ENCODE data around the gene MYO9B. TPM values are rescaled to one million over a fixed set of nuclear protein-coding genes. Genes with fewer than 3 reads are reported as not detected.

MYO9B gene
- polyA plus RNA-seq (2013, experiment 1 of 2; ENCODE audit: insufficient read length): 113 TPM
- polyA plus RNA-seq (2013, experiment 2 of 2; ENCODE audit: insufficient read length): 109 TPM

- peak; percentile 100 for DNase-seq
Observed at GRCh38 chr19:17075035-17075863, at the start of gene MYO9B, which contains the start of gene HAUS8. TSS of gene MYO9B (plus strand) at chr19:17075777. CDS start at chr19:17101718, 25,941 bp downstream. TSS of gene HAUS8 (minus strand) at chr19:17075452. CDS start at chr19:17075422, 30 bp downstream.

- DNase-seq: no peak
Observed at GRCh38 chr19:17025991-17026658, 49.5 kb upstream of the MYO9B start.

GRCh38 chr19:17026706-17027534 is 48.7 kb upstream of the MYO9B start, which contains the start of gene CPAMD8:
TSS of gene CPAMD8 (minus strand) at chr19:17026810. CDS start at chr19:17026642, 168 bp downstream.
- DNase-seq: no peak

GRCh38 chr19:17027535-17027975 is 48.0 kb upstream of the MYO9B start:
- DNase-seq: no peak

- DNase-seq: no peak
Observed at GRCh38 chr19:17031741-17032140, 43.8 kb upstream of the MYO9B start.

GRCh38 chr19:17035842-17036424 is 39.6 kb upstream of the MYO9B start:
- DNase-seq: no peak

- no peak for DNase-seq
Observed at GRCh38 chr19:17036640-17037039, 38.9 kb upstream of the MYO9B start.

GRCh38 chr19:17037184-17037583 is 38.4 kb upstream of the MYO9B start:
- DNase-seq: no peak

GRCh38 chr19:17037966-17038500 is 37.5 kb upstream of the MYO9B start:
- no peak for DNase-seq

GRCh38 chr19:17041976-17042375 is 33.6 kb upstream of the MYO9B start:
- DNase-seq: no peak

GRCh38 chr19:17043744-17044143 is 31.8 kb upstream of the MYO9B start:
- DNase-seq: no peak

GRCh38 chr19:17045907-17046502 is 29.6 kb upstream of the MYO9B start:
- no peak for DNase-seq

GRCh38 chr19:17048885-17049453 is 26.6 kb upstream of the MYO9B start:
- DNase-seq: no peak

- peak; percentile 40 for DNase-seq
Observed at GRCh38 chr19:17049711-17050280, 25.8 kb upstream of the MYO9B start.

GRCh38 chr19:17052439-17052838 is 23.1 kb upstream of the MYO9B start:
- DNase-seq: peak; percentile 45

- DNase-seq: no peak
Observed at GRCh38 chr19:17054746-17055145, 20.8 kb upstream of the MYO9B start.

GRCh38 chr19:17055636-17056035 is 19.9 kb upstream of the MYO9B start:
- no peak for DNase-seq

- DNase-seq: peak; percentile 25
Observed at GRCh38 chr19:17058236-17058635, 17.3 kb upstream of the MYO9B start.

GRCh38 chr19:17060802-17061201 is 14.8 kb upstream of the MYO9B start:
- no peak for DNase-seq

- no peak for DNase-seq
Observed at GRCh38 chr19:17061205-17061604, 14.4 kb upstream of the MYO9B start.

- DNase-seq: no peak
Observed at GRCh38 chr19:17061691-17062090, 13.9 kb upstream of the MYO9B start.
